HK-2 (cell line): ENCODE measurements around the gene TRPC5OS.
A peak's percentile ranks its signal among the peaks of the same experiment; 100 is the strongest.

Experiments
- DNase-seq: peaks from one replicate; pipeline ENCODE4 v3.0.0-alpha.2; 2018; ENCODE audit not compliant: unreplicated experiment

TRPC5OS gene

DNA sequence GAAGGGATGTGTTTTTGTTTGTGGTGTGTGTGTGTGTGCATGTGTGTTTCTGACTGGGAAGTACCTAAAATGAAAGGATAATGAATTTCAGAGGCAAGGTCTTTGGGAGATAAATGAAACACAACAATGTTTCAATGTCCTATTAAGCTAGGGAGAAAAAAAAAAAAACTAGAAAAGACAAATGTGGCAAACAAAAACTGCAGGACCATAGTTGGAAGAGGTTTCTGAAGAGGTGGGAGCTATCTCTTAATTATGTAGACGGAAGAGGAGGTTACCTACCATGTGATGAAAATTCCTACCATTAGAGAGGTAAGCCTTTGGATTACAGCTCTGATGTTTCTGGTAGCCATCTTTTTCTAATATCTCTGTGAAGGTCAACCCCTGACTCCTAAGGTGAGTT is at the start of gene TRPC5OS:
Gene TRPC5OS (plus strand): TSS at position 301 of the 400 bp plus-strand sequence. CDS start 25,669 bp downstream, outside the sequence.
- no peak for DNase-seq

DNA sequence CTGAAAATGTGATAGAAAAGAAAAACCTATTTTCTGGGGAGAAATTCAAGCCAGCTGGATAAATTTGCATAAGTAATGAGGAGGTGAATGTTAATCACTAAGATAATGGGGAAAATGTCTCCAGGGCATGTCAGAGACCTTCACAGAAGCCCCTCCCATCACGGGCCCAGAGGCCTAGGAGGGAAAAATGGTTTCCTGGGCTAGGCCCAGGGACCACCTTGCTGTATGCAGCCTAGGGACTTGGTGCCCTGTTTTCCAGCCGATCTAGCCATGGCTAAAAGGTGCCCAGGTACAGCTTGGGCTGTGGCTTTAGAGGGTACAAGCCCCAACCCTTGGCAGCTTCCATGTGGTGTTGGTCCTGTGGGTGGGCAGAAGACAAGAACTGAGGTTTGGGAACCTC is 46.6 kb upstream of the TRPC5OS start:
- no peak for DNase-seq

DNA sequence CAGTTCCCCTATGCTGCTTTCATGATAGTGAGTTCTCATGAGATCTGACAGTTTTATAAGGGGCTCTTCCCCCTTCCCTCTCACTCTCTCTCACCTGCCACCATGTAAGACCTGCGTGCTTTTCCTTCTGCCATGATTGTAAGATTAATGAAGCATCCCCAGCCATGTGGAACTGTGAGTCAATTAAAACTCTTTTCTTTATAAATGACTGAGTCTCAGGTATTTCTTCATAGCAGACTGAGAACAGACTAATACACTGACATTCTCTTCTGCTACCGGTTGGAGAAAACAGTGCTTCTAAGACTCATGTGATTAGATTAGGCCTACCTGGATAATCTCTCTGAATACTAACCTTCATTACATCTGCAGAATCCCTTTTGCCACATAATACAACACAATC is 45.4 kb upstream of the TRPC5OS start:
- DNase-seq: no peak

DNA sequence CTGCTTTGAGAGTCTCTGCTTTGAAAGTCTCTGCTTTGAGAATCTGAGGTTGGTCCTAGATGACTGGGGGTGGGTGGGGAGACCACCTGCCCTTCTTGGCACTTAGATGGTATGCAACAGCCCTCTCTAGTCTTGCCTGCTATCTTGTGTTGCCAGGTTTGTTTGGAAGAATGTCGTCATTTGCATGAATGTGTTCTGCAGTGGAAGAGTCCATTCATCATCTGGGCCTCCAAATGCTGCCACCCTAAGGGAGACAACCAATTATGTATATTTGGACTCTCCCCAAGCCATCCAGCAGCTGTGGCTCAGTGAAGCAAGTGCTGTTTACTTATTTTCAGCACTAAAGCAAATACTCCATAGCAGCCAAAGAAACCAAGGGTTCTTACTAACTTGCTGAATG is 44.6 kb upstream of the TRPC5OS start:
- DNase-seq: no peak

DNA sequence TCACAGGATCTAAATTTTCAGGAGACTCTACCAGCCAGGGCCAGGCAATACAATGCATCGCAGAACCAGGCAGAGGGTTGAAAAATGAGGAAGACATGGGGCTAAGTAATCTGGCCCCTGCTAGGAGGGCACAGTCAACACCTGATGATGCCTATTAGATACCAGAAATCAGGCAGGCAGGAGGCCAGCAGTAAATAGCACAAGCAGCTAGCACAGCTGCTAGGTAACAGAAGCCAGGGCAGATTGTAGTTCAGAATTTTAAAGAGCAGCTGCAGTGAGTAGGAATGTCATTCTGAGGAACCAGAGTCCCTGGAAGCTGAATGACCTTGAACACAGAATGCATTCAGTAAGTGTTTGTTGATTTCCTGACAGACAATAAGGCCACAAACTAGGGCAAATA is 38.8 kb upstream of the TRPC5OS start:
- no peak for DNase-seq

DNA sequence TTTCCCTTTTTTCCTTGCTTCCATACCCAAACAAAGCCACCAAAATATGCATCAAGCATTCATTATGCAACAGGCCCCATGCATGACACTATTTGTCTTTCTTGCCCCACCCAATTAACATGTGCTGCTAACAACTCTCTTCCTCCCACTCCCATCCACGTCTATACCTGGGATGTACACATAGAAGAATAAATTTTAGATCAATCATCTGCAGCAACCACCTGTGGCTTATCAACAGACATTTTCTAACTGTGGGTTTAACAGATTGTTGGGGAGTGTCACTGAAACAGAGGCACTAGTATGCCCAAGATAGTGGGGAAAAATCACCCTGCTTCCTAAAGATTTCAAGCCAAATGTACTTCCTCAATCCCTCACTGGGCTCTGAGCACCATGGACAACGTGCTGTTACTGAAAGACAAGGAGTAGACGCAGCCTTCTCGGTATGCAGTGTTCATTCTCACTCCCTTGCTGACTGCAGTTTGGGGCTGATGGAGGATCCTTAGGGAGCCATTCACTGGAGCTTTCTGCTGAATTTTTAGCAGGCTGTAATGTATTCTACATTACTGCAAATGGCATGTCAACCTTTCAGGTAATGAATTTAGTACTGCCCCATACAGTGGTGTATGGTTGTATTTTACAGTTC is 28.4 kb upstream of the TRPC5OS start:
- no peak for DNase-seq

DNA sequence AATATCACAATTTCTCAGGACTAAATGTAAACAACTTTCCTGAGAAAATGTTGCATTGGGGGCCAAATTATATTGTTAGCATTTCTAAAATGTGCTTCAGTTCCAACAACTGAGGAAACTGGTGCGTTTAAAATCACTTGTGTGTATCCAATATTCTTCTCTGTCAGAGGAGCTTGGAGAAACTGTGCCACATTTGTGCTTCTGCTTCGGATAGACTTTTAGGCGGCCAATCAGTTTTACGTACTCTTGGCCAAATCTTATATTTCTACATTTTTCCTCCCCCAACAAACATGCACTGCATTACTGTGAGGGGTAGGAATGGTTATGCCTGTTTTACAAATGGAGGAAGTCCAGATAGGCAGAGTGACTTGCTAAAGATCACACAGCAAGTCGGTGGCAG is 27.4 kb upstream of the TRPC5OS start:
- DNase-seq: no peak

GRCh38 chrX:111850975-111851374 is 25.0 kb upstream of the TRPC5OS start:
- no peak for DNase-seq

- peak; percentile 9 for DNase-seq
Observed at GRCh38 chrX:111854556-111855490, 21.2 kb upstream of the TRPC5OS start.

DNA sequence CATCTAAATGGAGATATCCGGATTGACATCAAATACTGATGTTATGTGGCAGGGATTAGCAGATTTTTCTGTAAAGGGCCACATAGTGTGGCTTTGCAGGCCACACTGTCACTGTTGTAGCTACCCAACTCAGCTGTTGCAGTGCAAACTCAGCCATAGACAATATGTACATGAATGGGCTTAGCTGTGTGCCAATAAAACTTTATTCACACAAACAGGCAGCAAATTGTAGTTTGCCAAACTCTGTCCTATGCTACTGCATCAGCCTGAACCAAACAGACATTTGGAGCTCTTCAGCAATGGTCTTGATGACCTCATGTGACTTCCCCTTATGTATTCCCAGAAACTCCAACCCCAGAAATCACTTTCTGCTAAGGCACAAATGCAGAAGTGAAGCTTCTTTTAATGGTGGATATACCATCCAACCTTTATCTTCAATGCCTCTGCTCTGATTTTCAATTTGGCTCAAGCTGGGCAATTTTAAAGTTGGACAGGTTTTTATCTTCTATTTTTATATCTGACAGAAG is 18.4 kb upstream of the TRPC5OS start:
- no peak for DNase-seq

DNA sequence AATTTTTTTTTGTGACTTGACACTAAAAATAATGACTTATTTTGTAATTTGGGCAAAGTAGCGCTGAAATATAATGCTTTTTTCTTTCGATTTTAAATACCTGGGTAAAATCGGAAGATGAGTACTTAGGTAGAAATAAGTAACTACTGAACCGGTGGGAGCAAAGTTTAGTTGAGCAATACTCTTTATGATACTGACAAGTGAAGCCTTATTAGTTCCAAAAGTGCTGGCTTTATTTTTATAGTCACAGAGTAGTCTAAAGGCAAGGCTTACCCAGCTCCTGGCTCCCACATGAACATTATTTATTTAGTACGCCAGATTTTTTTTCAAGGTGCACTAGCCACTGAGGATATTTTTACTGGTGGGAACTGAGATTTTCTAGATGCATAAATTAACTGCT is 14.4 kb upstream of the TRPC5OS start:
- DNase-seq: no peak

GRCh38 chrX:111867236-111867635 is 8.7 kb upstream of the TRPC5OS start:
- no peak for DNase-seq

DNA sequence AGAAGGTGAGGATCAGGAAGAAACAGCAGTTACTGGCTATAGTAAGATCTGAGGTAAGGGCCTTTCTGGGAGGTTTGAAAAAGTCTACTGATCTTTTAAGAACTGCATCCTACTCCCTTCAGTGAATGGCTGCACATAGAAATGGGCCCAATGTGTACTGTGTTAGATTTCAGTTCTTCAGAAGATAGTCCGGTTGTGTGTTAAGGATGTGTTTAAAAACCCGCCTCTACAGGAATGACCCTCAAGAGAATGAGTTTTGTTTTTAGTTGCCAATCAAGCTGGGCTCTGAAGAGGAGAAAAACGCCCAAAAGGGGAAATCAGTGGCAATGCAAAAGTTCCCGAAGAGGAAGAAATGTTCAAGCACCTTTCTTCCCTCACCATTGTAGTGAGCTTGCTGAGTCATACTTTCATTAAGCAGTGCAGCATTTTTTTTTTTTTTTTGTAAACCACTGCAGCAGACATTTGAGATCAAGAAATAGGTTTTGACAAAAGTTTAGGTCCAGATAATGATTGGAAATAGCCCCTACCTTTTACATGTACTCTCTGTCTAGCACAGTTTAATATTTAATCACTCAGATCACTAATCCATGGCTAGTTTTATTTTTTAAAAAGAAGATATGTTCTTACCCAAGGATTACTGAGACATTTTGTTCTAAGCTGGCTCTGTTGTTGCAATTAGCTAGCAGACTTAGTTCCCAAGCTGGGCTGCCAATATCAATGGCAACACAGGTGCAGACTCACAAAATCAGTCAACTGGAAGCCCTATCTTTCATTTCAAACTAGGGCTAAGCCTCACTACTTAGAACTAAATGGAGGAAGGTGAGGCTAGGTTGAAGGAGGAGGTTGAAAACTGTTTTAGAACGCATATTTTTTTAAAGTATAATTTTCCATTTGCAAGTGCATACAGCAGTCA is 7.0 kb upstream of the TRPC5OS start:
- no peak for DNase-seq

DNA sequence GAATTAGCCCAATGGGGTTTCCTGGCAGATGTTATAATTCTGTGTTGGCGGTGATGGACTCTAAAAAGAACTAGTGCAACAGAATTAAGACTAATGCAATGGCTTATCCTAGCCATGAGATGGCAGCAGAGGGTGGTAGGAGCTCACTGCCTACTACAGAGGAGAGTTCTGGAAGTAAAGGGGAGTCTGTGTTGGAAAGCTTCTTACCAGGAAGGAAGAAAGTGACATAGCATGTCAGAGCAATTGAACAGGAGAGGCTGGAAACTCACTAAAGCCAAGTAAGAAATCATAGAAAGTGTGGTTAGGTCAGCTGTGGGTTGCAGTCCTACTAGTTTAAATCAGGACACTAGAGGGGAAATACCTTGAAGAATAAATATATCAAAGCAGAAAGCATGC is 6.3 kb upstream of the TRPC5OS start:
- peak; percentile 24 for DNase-seq

DNA sequence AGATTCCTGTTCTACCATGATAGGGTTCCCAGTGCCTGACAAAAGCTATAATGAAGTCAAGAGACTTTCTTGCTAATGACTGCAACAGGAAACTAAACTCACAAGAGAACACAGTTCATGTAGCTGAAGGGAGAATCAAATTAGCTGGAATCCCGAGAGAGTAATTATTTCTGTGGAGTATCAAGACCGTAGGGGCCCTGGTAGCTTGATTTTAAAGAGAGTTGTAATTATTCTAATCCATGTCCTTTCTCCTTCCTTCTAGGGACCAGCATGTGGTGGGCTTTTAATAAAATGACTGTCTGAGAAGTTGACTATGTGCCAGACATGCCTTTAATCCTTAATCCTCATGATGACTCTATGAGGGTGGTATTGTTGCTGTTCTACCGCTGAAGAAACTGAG is 1.7 kb upstream of the TRPC5OS start:
- DNase-seq: no peak

GRCh38 chrX:111876646-111877045 is 665 bp downstream of the TRPC5OS start:
- DNase-seq: no peak

DNA sequence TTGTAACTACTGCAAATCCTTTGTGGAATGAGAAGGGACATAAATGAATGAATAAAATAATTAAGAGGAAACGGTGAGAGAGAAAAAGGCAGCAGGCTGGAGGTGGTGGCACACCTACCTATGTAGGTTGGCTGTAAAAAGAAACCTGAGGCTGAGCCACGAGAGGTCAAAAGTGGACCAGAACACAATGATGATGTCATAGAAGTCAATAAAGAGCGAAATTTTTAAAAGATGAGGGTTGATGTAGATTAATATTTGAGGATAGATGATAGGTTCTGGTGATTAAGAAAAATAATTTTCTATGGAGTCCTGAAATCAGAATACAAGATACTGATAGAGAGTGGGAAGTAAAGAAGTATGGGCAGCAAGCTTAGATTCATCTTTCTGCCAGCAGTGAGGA is 1.7 kb downstream of the TRPC5OS start:
- DNase-seq: no peak

GRCh38 chrX:111880735-111881134 is 4.8 kb downstream of the TRPC5OS start:
- DNase-seq: no peak

DNA sequence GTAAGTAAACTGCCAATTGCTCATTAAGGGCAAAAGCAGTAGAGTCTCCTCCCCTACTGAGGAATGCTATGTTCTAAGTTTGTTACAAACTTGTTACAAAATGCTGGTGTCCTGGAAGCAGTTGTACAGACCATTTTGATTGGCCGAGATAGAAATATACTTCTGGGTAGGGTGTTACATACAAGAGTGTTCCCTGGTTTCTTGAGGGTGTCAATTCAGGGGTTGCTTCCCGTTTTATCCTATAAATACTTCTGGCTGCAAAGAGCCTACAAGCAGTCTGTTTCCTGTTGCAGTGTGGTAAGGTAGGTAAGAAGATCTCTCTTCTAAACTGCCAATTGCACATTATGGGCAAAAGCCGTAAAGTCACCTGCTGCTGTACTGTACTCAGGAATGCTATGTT is 5.7 kb downstream of the TRPC5OS start:
- DNase-seq: no peak

GRCh38 chrX:111886678-111887077 is 10.7 kb downstream of the TRPC5OS start:
- DNase-seq: no peak

GRCh38 chrX:111888600-111888999 is 12.6 kb downstream of the TRPC5OS start:
- DNase-seq: no peak

DNA sequence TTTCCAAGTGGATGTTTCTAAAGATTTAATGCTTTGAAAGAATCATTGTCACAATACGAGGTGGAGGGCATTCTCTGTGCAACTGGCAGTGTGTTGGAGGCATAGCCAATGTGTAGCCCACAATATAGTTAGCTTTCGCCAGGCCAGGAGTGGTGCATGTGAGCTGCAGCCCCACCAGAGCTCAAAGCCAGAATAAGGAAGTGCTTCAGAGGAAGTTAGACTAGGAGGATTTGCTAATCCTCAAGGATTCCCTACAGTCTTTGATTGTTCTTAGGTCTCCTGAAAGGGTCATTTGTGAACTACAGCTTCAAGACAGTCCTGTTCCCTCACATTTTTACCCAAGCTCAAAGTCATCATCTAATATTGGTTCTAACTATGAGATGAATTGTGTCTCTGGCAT is 16.4 kb downstream of the TRPC5OS start:
- DNase-seq: no peak
